Trophoblast cell (in vitro differentiated cells and primary cell): ENCODE measurements around the gene MACROH2A1.

Experiments
- DNase-seq, 2 donors: peaks; one replicate each; pipeline ENCODE4 v3.0.0-alpha.2; 2016
- H2AFZ ChIP-seq: 2 replicates; pipeline ENCODE4 v1.6.1; 2013; ENCODE audit warnings: low read length, moderate library complexity, mild to moderate bottlenecking; ENCODE audit not compliant: insufficient read depth, poor library complexity
- H2AK5ac ChIP-seq: 2 replicates; pipeline ENCODE4 v1.6.1; 2013; ENCODE audit warnings: mild to moderate bottlenecking, low read length
- H2BK120ac ChIP-seq: 2 replicates; pipeline ENCODE4 v1.6.1; 2013; ENCODE audit warnings: low read length, mild to moderate bottlenecking, moderate library complexity; ENCODE audit not compliant: insufficient read depth, poor library complexity
- H2BK12ac ChIP-seq: 2 replicates; pipeline ENCODE4 v1.6.1; 2013; ENCODE audit warnings: mild to moderate bottlenecking, low read length, moderate library complexity
- H2BK5ac ChIP-seq: 2 replicates; pipeline ENCODE4 v1.6.1; 2013; ENCODE audit warnings: low read length, low read depth, moderate library complexity, mild to moderate bottlenecking; ENCODE audit not compliant: poor library complexity
- H3K14ac ChIP-seq: 2 replicates; pipeline ENCODE4 v1.6.1; 2013; ENCODE audit warnings: mild to moderate bottlenecking, low read length
- H3K18ac ChIP-seq: 2 replicates; pipeline ENCODE4 v1.6.1; 2013; ENCODE audit warnings: mild to moderate bottlenecking, low read length
- H3K23ac ChIP-seq: 2 replicates; pipeline ENCODE4 v1.6.1; 2013; ENCODE audit warnings: low read length
- H3K27ac ChIP-seq: 2 replicates; pipeline ENCODE4 v1.5.1; 2013; ENCODE audit warnings: low read depth, mild to moderate bottlenecking, inconsistent platforms, low read length, moderate library complexity
- H3K27me3 ChIP-seq: 2 replicates; pipeline ENCODE4 v1.6.1; 2013; ENCODE audit warnings: inconsistent platforms, mild to moderate bottlenecking, low read length, moderate library complexity; ENCODE audit not compliant: insufficient read depth
- H3K36me3 ChIP-seq, 2 experiments: 1 replicate in 1 of 2; 2 replicates in 1 of 2; pipeline ENCODE4 v1.6.1; 2013; ENCODE audit warnings: low read length in 2 of 2, mild to moderate bottlenecking in 2 of 2, moderate library complexity in 1 of 2; ENCODE audit not compliant: insufficient read depth in 2 of 2, control insufficient read depth in 1 of 2
- H3K4ac ChIP-seq: 2 replicates; pipeline ENCODE4 v1.6.1; 2013; ENCODE audit warnings: low read depth, mild to moderate bottlenecking, low read length, moderate library complexity
- H3K4me1 ChIP-seq, 2 experiments: 1 replicate in 1 of 2; 2 replicates in 1 of 2; pipeline ENCODE4 v1.6.1; 2013; ENCODE audit warnings: low read length in 2 of 2, mild to moderate bottlenecking in 2 of 2, moderate library complexity in 1 of 2; ENCODE audit not compliant: insufficient read depth in 2 of 2, control insufficient read depth in 1 of 2
- H3K4me2 ChIP-seq: 2 replicates; pipeline ENCODE4 v1.6.1; 2013; ENCODE audit warnings: inconsistent platforms, mild to moderate bottlenecking, low read length, moderate library complexity
- H3K4me3 ChIP-seq: 2 replicates; pipeline ENCODE4 v1.5.1; 2013; ENCODE audit warnings: mild to moderate bottlenecking, low read depth, low read length, inconsistent platforms
- H3K79me1 ChIP-seq: one replicate; pipeline ENCODE4 v1.6.1; 2013; ENCODE audit warnings: low read length
- H3K79me2 ChIP-seq: 2 replicates; pipeline ENCODE4 v1.6.1; 2013; ENCODE audit warnings: low read length, mild to moderate bottlenecking; ENCODE audit not compliant: control insufficient read depth, insufficient read depth, poor library complexity
- H3K9ac ChIP-seq: 2 replicates; pipeline ENCODE4 v1.6.1; 2013; ENCODE audit warnings: mild to moderate bottlenecking, low read length
- H3K9me3 ChIP-seq: 2 replicates; pipeline ENCODE4 v1.6.1; 2013; ENCODE audit warnings: low read depth, mild to moderate bottlenecking, control low read depth, inconsistent platforms, low read length; ENCODE audit not compliant: insufficient read depth
- H4K12ac ChIP-seq: 2 replicates; pipeline ENCODE4 v1.6.1; 2013; ENCODE audit warnings: low read depth, mild to moderate bottlenecking, low read length, moderate library complexity
- H4K8ac ChIP-seq: 2 replicates; pipeline ENCODE4 v1.6.1; 2013; ENCODE audit warnings: low read depth, mild to moderate bottlenecking, low read length, moderate library complexity
- H4K91ac ChIP-seq: one replicate; pipeline ENCODE4 v1.6.1; 2013; ENCODE audit warnings: low read depth, mild to moderate bottlenecking, low read length, moderate library complexity
- WGBS: extraction: QIAGEN DNeasy Blood & Tissue Kit; methylation state at CpG from one replicate; pipeline ENCODE4 v1.1.7; 2013; ENCODE audit warnings: missing lambda C conversion rate; ENCODE audit not compliant: insufficient read length, insufficient coverage; ENCODE audit errors: extremely low coverage; 5-methylcytosine and 5-hydroxymethylcytosine counted together

MACROH2A1 gene

GRCh38 chr5:135307143-135307903 is 91.7 kb downstream of the MACROH2A1 start:
- no peak for DNase-seq
- Histone ChIP-seq H3K9me3 (peaks cover 1% of the 10 kb centered on the region), H3K9ac (no peak overlapping the region), H3K27me3 (no peaks in the 10 kb centered on the region), H3K27ac (no peak overlapping the region), H4K91ac (no peak overlapping the region), H2AK5ac (no peak overlapping the region), H4K8ac (no peak overlapping the region), H3K36me3 (no peaks in the 10 kb centered on the region), H3K4me2 (no peak overlapping the region), H3K79me2 (no peaks in the 10 kb centered on the region), H3K4ac (no peak overlapping the region), H3K23ac (no peak overlapping the region), H2BK12ac (no peak overlapping the region), H3K18ac (no peak overlapping the region), H2BK120ac (no peak overlapping the region), H3K4me3 (no peak overlapping the region), H4K12ac (no peak overlapping the region), H3K4me1 (peaks cover 0 to 6% of the 10 kb centered on the region in 2 experiments), H3K79me1 (no peaks in the 10 kb centered on the region), H2BK5ac (no peak overlapping the region), H3K14ac (no peak overlapping the region), H2AFZ (no peak overlapping the region)
- WGBS, result no CpG with 5 or more reads among the region's 23 CpGs

GRCh38 chr5:135306557-135306956 is 92.5 kb downstream of the MACROH2A1 start:
- no peak overlapping the region for H3K4me2 ChIP-seq
- H4K91ac ChIP-seq, result no peak overlapping the region
- no peak overlapping the region for H3K14ac ChIP-seq
- H2AFZ ChIP-seq, result no peak overlapping the region
- no peak for DNase-seq
- H2BK120ac ChIP-seq, result no peak overlapping the region
- H2AK5ac ChIP-seq, result no peak overlapping the region
- H2BK5ac ChIP-seq, result no peak overlapping the region
- no peaks in the 10 kb centered on the region for H3K79me1 ChIP-seq
- no peaks in the 10 kb centered on the region for H3K27me3 ChIP-seq
- H3K23ac ChIP-seq, result no peak overlapping the region
- no peak overlapping the region for H4K12ac ChIP-seq
- H3K4ac ChIP-seq, result no peak overlapping the region
- H2BK12ac ChIP-seq, result no peak overlapping the region
- WGBS, result no CpG with 5 or more reads among the region's 9 CpGs
- H3K18ac ChIP-seq, result no peak overlapping the region
- no peaks in the 10 kb centered on the region for H3K36me3 ChIP-seq
- no peak overlapping the region for H3K9ac ChIP-seq
- no peaks in the 10 kb centered on the region for H3K79me2 ChIP-seq
- peaks cover 1% of the 10 kb centered on the region for H3K9me3 ChIP-seq
- no peak overlapping the region for H3K27ac ChIP-seq
- no peak overlapping the region for H4K8ac ChIP-seq
- H3K4me1 ChIP-seq, result peaks cover 0 to 6% of the 10 kb centered on the region in 2 experiments
- no peak overlapping the region for H3K4me3 ChIP-seq

- no peak overlapping the region for H2AFZ ChIP-seq
- no peaks in the 10 kb centered on the region for H3K79me1 ChIP-seq
- peaks cover 0 to 6% of the 10 kb centered on the region in 2 experiments for H3K4me1 ChIP-seq
- no peak overlapping the region for H2BK120ac ChIP-seq
- no peak overlapping the region for H3K4me2 ChIP-seq
- WGBS, result no CpG with 5 or more reads among the region's 12 CpGs
- no peak overlapping the region for H2BK12ac ChIP-seq
- no peak overlapping the region for H3K4ac ChIP-seq
- no peak overlapping the region for H4K91ac ChIP-seq
- H2AK5ac ChIP-seq, result no peak overlapping the region
- no peak overlapping the region for H4K8ac ChIP-seq
- no peak overlapping the region for H3K27ac ChIP-seq
- H3K27me3 ChIP-seq, result no peaks in the 10 kb centered on the region
- H3K23ac ChIP-seq, result no peak overlapping the region
- no peaks in the 10 kb centered on the region for H3K36me3 ChIP-seq
- no peak overlapping the region for H2BK5ac ChIP-seq
- H3K9ac ChIP-seq, result no peak overlapping the region
- no peak overlapping the region for H3K4me3 ChIP-seq
- no peaks in the 10 kb centered on the region for H3K79me2 ChIP-seq
- H3K14ac ChIP-seq, result no peak overlapping the region
- no peak for DNase-seq
- no peak overlapping the region for H4K12ac ChIP-seq
- H3K18ac ChIP-seq, result no peak overlapping the region
- H3K9me3 ChIP-seq, result peaks cover 1% of the 10 kb centered on the region
Observed at GRCh38 chr5:135304352-135305221, 94.4 kb downstream of the MACROH2A1 start.

GRCh38 chr5:135303582-135304173 is 95.4 kb downstream of the MACROH2A1 start:
- Histone ChIP-seq H3K9me3 (peaks cover 1% of the 10 kb centered on the region), H4K12ac (no peak overlapping the region), H3K4me1 (peaks cover 0 to 6% of the 10 kb centered on the region in 2 experiments), H2BK5ac (no peak overlapping the region), H3K18ac (no peak overlapping the region), H3K27ac (no peak overlapping the region), H3K9ac (no peak overlapping the region), H2AFZ (no peak overlapping the region), H2BK12ac (no peak overlapping the region), H3K79me1 (no peaks in the 10 kb centered on the region), H3K27me3 (no peaks in the 10 kb centered on the region), H4K91ac (no peak overlapping the region), H3K4ac (no peak overlapping the region), H3K14ac (no peak overlapping the region), H3K23ac (no peak overlapping the region), H3K36me3 (no peaks in the 10 kb centered on the region), H4K8ac (no peak overlapping the region), H2AK5ac (no peak overlapping the region), H3K4me2 (no peak overlapping the region), H2BK120ac (no peak overlapping the region), H3K79me2 (no peaks in the 10 kb centered on the region), H3K4me3 (no peak overlapping the region)
- DNase-seq, result no peak
- no CpG with 5 or more reads among the region's 6 CpGs for WGBS
